MM.1S (cell line): ENCODE results near the gene CRY2.

ENCODE experiments used
- DNase-seq: peaks from one replicate; pipeline ENCODE4 v3.0.0-alpha.2; 2015
- H2AFZ ChIP-seq: fragments of 300-600 bp; sonication (generic); 2 replicates; pipeline ENCODE4 v1.6.0; 2016; ENCODE audit warnings: antibody characterized with exemption, low read length
- H3F3A ChIP-seq: fragments of 300-600 bp; sonication (generic); 2 replicates; pipeline ENCODE4 v1.6.1; 2016; ENCODE audit warnings: mild to moderate bottlenecking, antibody characterized with exemption, low read length, moderate library complexity, mixed read lengths; ENCODE audit not compliant: insufficient read depth
- H3K27ac ChIP-seq: fragments of 300-600 bp; sonication (generic); 2 replicates; pipeline ENCODE4 v1.5.1; 2016; ENCODE audit warnings: mild to moderate bottlenecking, low read length
- H3K27me3 ChIP-seq: fragments of 300-600 bp; sonication (generic); replicated peaks from 2 replicates; pipeline ENCODE4 v1.6.0; 2016; ENCODE audit warnings: low read length; ENCODE audit not compliant: insufficient read depth
- H3K36me3 ChIP-seq: fragments of 300-600 bp; sonication (generic); replicated peaks from 2 replicates; pipeline ENCODE4 v1.6.1; 2016; ENCODE audit warnings: mild to moderate bottlenecking, low read length, mixed read lengths; ENCODE audit not compliant: insufficient read depth
- H3K4me1 ChIP-seq: fragments of 300-600 bp; sonication (generic); 2 replicates; pipeline ENCODE4 v1.6.1; 2016; ENCODE audit warnings: low read length, mixed read lengths
- H3K4me2 ChIP-seq: fragments of 300-600 bp; sonication (generic); 2 replicates; pipeline ENCODE4 v1.6.0; 2016; ENCODE audit warnings: low read depth, low read length
- H3K4me3 ChIP-seq: fragments of 300-600 bp; sonication (generic); 2 replicates; pipeline ENCODE4 v1.5.1; 2016; ENCODE audit warnings: low read length, mixed read lengths
- H3K79me2 ChIP-seq: fragments of 300-600 bp; sonication (generic); 2 replicates; pipeline ENCODE4 v1.6.1; 2016; ENCODE audit warnings: mixed run types, low read length, mixed read lengths
- H3K9ac ChIP-seq: fragments of 300-600 bp; sonication (generic); 2 replicates; pipeline ENCODE4 v1.6.1; 2016; ENCODE audit warnings: low read length, mixed read lengths
- H3K9me2 ChIP-seq: fragments of 300-600 bp; sonication (generic); replicated peaks from 2 replicates; pipeline ENCODE4 v1.6.1; 2016; ENCODE audit warnings: mild to moderate bottlenecking, low read length, mixed read lengths; ENCODE audit not compliant: insufficient read depth
- H3K9me3 ChIP-seq: fragments of 300-600 bp; sonication (generic); replicated peaks from 2 replicates; pipeline ENCODE4 v1.6.1; 2016; ENCODE audit warnings: mild to moderate bottlenecking, low read length, mixed read lengths; ENCODE audit not compliant: insufficient read depth
- H4K20me1 ChIP-seq: fragments of 300-600 bp; sonication (generic); 2 replicates; pipeline ENCODE4 v1.6.1; 2016; ENCODE audit warnings: mild to moderate bottlenecking, low read length, moderate library complexity, mixed read lengths; ENCODE audit not compliant: insufficient read depth
- EZH2 ChIP-seq: fragments of 300-600 bp; sonication (generic); optimal IDR thresholded peaks from 2 replicates; pipeline ENCODE3; 2017; ENCODE audit warnings: low read depth, mild to moderate bottlenecking, antibody characterized with exemption, low read length, mixed read lengths
- EZH2phosphoT487 ChIP-seq: fragments of 300-600 bp; sonication (generic); IDR thresholded peaks from 2 replicates; pipeline ENCODE4 v1.6.1; 2018; ENCODE audit warnings: antibody characterized with exemption, low read length
- TF ChIP-seq, protein P1 (sequence below): fragments of 300-600 bp; sonication (generic); IDR thresholded peaks from 2 replicates; pipeline ENCODE4 v1.5.1; 2016; ENCODE audit warnings: antibody characterized with exemption, low read length, mixed read lengths

The CRY2 gene

DNA sequence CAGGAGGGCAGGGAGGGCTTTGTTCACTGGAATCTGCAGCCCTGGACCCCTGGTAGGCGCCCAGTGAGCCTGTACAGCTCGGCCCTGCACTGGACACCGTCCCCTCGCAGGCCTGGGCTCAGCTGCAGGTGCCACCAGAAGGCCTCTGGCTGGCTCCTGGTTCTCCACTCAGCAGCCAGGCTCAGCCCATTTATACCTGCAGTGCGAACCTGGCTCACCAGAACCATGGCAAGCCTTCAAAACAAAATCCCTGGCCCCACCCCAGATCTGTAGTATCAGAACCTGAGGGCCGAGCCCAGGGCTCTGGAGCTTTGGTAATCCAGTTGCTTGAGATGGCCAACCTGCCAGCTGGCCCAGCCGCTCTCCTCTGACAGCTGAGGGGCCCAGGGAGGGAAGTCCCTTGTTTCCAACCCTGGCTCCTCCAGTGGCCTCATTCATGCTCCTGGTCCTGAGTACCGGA is 60.7 kb downstream of the CRY2 start:
- Histone ChIP-seq H3K36me3 (no peaks in the 10 kb centered on the region), H3K4me1 (no peaks in the 10 kb centered on the region), H3K27ac (no peak overlapping the region), H3K9me2 (no peaks in the 10 kb centered on the region), H3K79me2 (no peaks in the 10 kb centered on the region), H3K27me3 (peaks cover 5% of the 10 kb centered on the region; the same call in 1 of the 2 replicates), H3K4me2 (no peak overlapping the region), H2AFZ (no peak overlapping the region), H3K9me3 (no peaks in the 10 kb centered on the region), H3F3A (no peaks in the 10 kb centered on the region), H3K4me3 (no peak overlapping the region), H4K20me1 (no peaks in the 10 kb centered on the region), H3K9ac (no peak overlapping the region)
- DNase-seq: no peak
- TF ChIP-seq EZH2phosphoT487 (no peak), EZH2 (no peak)
- TF ChIP-seq, protein P1, sequence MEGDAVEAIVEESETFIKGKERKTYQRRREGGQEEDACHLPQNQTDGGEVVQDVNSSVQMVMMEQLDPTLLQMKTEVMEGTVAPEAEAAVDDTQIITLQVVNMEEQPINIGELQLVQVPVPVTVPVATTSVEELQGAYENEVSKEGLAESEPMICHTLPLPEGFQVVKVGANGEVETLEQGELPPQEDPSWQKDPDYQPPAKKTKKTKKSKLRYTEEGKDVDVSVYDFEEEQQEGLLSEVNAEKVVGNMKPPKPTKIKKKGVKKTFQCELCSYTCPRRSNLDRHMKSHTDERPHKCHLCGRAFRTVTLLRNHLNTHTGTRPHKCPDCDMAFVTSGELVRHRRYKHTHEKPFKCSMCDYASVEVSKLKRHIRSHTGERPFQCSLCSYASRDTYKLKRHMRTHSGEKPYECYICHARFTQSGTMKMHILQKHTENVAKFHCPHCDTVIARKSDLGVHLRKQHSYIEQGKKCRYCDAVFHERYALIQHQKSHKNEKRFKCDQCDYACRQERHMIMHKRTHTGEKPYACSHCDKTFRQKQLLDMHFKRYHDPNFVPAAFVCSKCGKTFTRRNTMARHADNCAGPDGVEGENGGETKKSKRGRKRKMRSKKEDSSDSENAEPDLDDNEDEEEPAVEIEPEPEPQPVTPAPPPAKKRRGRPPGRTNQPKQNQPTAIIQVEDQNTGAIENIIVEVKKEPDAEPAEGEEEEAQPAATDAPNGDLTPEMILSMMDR: no peak

DNA sequence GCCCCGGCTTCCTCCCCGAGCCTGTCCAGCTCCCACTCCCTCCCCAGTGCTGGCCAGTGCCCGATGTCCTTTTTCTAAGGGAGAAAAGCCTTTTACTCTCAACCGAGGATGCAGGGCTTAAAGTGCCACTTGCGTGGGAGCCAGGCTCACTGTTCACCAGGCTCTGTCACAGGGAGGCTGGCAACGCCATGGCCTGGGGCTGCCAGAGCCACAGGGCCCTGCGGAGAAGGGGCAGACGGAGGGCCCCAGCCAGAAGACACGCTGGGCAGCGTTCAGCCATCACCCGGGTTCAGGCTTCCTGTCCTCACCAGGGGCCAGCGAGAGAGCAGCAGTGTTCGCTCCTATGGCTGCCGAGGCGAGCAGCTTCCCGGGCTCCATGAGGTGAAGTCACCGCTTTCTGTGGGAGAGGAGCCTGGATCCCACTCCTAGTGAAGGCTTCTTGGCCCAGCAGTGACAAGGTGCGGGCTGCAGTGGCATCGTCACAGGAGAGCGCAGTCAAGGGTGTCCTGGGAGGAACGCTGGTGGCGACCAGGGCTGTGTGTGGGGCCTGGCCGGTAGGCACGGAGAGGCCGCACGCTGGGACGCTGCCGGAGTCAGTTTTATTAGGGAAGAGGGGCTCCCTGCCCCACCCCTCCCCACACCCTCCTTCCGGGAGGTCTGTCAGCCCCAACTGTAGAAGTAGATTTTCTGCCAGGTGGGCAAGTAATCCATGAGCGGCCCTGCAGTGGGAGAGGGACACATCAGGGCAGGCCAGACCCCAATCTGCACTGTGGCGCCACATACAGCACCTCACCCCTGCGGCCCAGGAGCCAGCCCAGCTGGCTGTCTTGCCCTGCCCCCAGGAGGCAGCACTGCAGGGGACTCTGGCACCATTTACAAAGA is 62.6 kb downstream of the CRY2 start:
- Histone ChIP-seq H3K9ac (no peak overlapping the region), H3K4me1 (no peaks in the 10 kb centered on the region), H3K36me3 (no peaks in the 10 kb centered on the region), H3K4me3 (no peak overlapping the region), H3K27ac (no peak overlapping the region), H3K9me2 (no peaks in the 10 kb centered on the region), H3K27me3 (no peaks in the 10 kb centered on the region), H4K20me1 (no peaks in the 10 kb centered on the region), H3K4me2 (no peak overlapping the region), H3K9me3 (no peaks in the 10 kb centered on the region), H2AFZ (no peak overlapping the region), H3F3A (no peaks in the 10 kb centered on the region), H3K79me2 (no peaks in the 10 kb centered on the region; the same call in 1 of the 2 replicates)
- no peak for TF ChIP-seq EZH2
- TF ChIP-seq, protein P1: no peak
- TF ChIP-seq EZH2phosphoT487: no peak
- DNase-seq: no peak

DNA sequence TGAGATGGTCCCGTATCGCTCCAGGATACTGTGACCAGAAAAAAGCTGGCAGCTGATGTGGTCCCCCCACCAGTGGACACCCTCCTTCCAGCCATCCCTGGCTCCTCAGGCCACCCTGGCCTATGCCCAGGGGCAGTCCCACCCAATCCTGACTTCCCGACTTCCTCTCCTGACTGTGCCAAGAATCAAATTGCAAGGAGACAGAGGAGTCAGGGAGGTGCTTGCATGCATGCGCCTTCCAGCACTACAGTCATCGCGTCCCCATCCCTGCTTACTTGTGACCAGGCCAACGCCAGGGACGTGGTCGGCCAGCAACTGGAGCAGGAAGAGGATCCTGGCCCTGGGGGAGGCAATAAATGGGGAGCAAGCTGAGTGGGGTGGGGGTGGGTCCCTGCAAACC is 63.3 kb downstream of the CRY2 start:
- Histone ChIP-seq H3K4me3 (no peak overlapping the region), H3F3A (no peaks in the 10 kb centered on the region), H3K9me3 (no peaks in the 10 kb centered on the region), H2AFZ (no peak overlapping the region), H3K4me2 (no peak overlapping the region), H3K4me1 (no peaks in the 10 kb centered on the region), H3K27ac (no peak overlapping the region), H4K20me1 (no peaks in the 10 kb centered on the region), H3K9me2 (no peaks in the 10 kb centered on the region), H3K9ac (no peak overlapping the region), H3K79me2 (peaks cover 1% of the 10 kb centered on the region), H3K27me3 (no peaks in the 10 kb centered on the region), H3K36me3 (no peaks in the 10 kb centered on the region)
- TF ChIP-seq, protein P1: no peak
- no peak for TF ChIP-seq EZH2
- no peak for TF ChIP-seq EZH2phosphoT487
- DNase-seq: no peak
